SHP77 treated with DMSO at 0.1 percent for 48 hours (cell line): ENCODE measurements around the gene PTH2.
A peak's percentile ranks its signal among the peaks of the same experiment; 100 is the strongest.
"Not testable (repeated sequence)": the region's sequence is repeated elsewhere in the genome, so short reads cannot be mapped to it uniquely, and the experiment has no call there.

Experiments used
- DNase-seq: peaks from one replicate; lab custom pipeline; 2025; lab: John Stamatoyannopoulos, UW

Gene PTH2

DNA sequence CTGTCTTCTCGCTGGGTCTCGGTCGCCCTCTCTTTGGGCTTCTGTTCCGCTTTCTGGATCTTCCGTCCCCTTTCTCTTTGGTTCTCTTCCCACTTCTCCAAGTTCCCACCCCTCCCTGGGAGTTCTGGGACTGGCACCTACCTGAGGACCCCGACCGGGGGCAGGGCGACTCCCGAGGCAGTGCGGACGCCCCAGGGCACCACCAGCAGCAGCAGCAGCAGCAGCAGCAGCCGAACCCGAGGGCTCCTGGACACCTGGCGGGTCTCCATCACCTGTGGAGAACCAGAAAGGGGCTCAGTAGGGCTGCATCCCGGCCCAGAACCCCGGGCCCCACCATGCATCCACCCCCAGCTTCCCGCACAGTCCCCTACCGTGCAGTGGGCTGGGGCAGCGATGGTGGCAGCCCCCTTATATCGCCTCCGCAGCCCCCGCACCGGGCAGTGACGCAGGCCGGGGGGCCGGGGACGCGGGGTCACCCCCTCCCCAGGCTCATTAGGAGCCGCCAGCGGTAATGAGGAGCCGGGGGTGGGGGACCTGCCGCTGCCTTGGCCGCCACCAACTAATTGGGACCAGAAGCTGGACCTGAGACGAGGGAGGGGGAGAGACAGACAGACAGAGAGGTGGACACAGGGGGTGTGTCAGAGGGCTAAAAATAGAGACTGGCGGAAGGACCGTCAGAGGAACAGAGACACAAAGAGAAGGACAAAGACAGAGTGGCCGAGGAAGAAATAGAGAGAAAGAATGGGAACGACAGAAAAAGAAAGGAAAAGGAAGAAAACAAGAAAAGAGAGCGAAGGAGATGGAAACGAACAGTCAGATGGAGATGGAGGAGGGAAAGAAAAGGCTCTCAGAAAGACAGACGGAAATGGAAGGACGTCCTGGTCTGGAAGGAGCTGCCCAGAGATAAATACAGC is at the start of gene PTH2:
TSS of gene PTH2 (minus strand) at position 371 of the 914 bp plus-strand sequence. CDS start at position 269, 102 bp downstream.
- DNase-seq: no peak

- no peak for DNase-seq
Observed at GRCh38 chr19:49472936-49473335, 49.7 kb upstream of the PTH2 start.

GRCh38 chr19:49470615-49470978 is 47.4 kb upstream of the PTH2 start:
- no peak for DNase-seq

GRCh38 chr19:49469828-49470614 is 46.8 kb upstream of the PTH2 start:
- DNase-seq: no peak

DNA sequence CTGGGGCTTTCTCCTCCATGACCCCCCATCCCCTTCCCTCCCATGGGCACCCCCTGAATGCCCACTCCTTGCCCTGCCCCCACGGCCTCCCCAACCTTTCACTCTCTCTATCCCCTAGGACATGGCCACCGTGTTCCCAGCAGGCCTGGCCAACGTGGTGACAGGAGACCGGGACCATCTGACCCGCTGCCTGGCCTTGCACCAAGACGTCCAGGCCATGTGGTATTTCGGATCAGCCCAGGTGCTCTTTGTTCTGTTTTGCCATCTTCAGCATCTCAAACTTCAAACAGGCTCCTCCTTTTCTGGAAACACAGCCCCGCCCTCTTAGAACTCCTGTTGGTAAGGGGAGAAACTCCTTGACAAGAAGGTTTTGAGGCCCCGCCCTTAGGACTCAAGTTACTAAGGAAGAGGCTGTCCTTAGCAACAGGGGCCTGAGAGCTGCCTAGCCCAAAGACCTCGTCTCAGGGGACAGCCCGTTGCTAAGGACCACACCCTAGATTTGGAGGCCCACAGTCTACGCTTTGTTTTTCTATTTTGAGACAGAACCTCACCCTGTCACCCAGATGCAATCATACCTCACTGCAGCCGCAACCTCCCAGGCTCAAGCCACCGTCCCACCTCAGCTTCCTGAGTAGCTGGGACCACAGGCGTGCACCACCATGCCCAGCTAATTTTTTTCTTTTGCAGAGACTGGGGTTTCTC is 45.7 kb upstream of the PTH2 start:
- DNase-seq: no peak

GRCh38 chr19:49468199-49468598 is 45.0 kb upstream of the PTH2 start:
- DNase-seq: no peak

- DNase-seq: no peak
Observed at GRCh38 chr19:49465371-49465770, 42.1 kb upstream of the PTH2 start.

- DNase-seq: no peak
Observed at GRCh38 chr19:49463960-49464740, 40.9 kb upstream of the PTH2 start.

- DNase-seq: no peak
Observed at GRCh38 chr19:49462492-49462891, 39.3 kb upstream of the PTH2 start.

DNA sequence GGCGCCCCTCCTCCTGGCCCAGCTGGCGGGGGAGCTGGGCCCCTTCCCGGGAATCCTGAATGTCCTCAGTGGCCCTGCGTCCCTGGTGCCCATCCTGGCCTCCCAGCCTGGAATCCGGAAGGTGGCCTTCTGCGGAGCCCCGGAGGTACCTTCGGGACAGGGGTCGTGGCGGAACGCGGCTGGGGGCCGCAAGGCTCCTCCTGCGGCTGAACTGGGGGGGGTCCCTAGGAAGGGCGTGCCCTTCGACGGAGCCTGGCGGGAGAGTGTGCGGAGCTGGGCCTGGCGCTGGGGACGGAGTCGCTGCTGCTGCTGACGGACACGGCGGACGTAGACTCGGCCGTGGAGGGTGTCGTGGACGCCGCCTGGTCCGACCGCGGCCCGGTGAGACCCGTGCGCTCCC is 38.4 kb upstream of the PTH2 start:
- no peak for DNase-seq

GRCh38 chr19:49461130-49461529 is 37.9 kb upstream of the PTH2 start:
- not testable (repeated sequence) for DNase-seq

DNA sequence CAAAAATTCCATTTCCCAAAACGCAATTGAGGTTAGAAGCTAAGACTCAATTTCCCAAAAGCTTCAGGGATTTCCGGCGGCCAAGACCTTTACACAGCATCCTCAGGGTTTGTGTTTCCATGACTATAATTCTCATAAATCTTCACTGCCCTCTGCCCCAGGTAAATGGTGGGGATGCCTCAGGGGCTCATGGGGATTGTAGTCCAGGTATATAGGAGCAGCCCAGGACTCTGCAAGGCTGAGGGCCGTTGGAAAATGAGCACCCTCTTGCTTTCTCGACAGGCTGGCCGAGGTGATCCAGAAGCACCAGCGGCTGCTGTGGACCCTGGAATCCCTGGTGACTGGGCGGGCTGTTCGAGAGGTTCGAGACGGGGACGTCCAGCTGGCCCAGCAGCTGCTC is 36.1 kb upstream of the PTH2 start:
- no peak for DNase-seq

DNA sequence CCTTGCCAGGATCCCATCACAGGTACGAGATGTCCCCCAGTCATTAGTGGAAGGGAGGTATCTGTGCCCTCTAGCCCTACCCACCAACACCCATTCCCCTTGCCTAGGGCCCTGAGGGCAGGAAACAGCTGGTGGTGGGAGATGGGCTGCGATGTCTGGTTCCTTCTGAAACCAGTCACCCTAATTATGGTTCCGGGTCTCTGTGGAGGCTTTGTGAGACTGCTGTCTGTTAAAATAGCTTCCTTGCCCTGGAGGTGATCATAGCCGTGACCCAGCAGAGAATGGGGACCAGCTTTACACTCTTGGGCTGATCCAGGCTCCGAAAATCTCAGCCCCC is 35.3 kb upstream of the PTH2 start:
- DNase-seq: no peak

GRCh38 chr19:49456326-49456725 is 33.1 kb upstream of the PTH2 start:
- no peak for DNase-seq

GRCh38 chr19:49455773-49456172 is 32.5 kb upstream of the PTH2 start:
- no peak for DNase-seq

- DNase-seq: no peak
Observed at GRCh38 chr19:49453757-49454240, 30.6 kb upstream of the PTH2 start.

DNA sequence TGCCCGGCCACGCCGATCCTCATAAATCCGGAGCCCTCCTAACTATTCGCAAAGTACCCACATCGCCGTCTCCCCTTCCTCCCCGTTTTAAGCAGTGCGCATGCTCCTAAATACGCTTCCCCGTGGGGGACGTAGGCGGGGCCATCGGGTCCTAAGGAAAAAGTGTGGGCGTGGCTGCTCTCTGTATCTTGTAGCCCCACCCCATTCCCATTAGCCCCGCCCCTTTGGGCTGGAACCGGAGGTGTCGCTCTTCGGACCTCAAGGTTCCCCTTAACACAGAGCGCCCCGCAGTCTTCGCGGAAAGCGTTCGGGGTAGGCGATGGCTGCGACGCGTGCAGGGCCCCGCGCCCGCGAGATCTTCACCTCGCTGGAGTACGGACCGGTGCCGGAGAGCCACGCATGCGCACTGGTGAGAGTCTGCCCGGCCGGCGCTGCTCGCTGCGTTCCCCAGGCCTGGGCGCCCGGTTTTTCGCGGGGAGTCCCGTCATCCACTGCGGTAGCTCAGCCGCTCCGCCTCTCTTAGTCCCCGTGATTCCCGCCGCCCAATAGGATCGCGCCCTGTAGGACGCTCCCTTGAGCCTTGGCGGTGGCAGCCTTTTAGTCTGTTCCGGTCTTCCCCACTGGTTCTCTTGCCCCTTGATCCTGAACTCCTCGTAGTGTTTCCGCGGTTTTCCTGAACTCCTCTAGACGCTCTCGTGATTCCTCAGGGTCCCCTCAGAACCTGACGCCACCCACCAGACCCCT is 29.9 kb upstream of the PTH2 start, which contains the start of gene ALDH16A1:
TSS of gene ALDH16A1 (plus strand) at position 213 of the 744 bp plus-strand sequence. CDS start at position 320, 107 bp downstream.
- DNase-seq: peak; percentile 97

DNA sequence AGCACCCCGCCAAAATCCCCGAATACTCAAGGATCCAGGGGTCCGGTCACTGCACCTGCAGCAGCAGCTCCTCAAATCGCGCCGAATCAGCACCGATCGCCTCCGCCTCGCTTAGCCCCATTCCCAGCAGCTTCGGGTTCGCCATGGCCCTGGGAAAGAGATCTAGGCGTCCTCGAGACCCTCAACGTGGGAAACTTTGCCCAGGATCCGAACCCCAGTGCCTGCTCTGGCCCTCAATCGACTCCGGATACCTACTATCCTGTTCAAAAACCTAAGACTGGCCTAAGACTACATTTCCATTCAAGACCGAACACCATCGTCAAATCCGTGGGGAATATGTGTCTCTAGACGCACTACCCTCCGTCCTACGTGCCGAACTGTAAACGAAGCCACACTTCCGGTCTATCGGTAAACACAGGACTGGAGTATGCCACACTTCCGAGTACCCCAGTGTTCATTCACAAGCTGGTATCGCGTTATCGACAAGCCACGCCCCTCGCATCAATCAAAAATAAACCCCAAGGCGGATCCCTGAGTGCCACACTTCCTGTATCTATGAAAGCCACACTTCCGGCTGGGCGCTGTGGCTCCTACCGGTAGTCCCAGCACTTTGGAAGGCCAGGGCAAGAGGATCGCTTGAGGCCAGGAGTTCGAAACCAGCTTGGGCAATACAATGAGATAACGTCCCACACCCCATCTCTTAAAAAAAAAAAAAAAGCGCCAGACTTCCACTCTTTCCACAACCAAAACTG is 28.4 kb upstream of the PTH2 start, which contains the start of gene PIH1D1:
TSS of gene PIH1D1 (minus strand) at position 385 of the 752 bp plus-strand sequence. CDS start at position 145, 240 bp downstream.
- peak; percentile 96 for DNase-seq

- no peak for DNase-seq
Observed at GRCh38 chr19:49450405-49450804, 27.2 kb upstream of the PTH2 start.

- DNase-seq: no peak
Observed at GRCh38 chr19:49448432-49448786, 25.2 kb upstream of the PTH2 start.
